GM18909 (cell line): Measurements from ENCODE around the gene RHD.
"Not testable (repeated sequence)": the region's sequence is repeated elsewhere in the genome, so short reads cannot be mapped to it uniquely, and the experiment has no call there.

Source experiments
- ATAC-seq: cut with Tn5 transposase; IDR thresholded peaks from one replicate; pipeline ENCODE4 v1.9.1; 2021; ENCODE audit warnings: mild to moderate bottlenecking; ENCODE audit not compliant: unreplicated experiment, poor library complexity

RHD gene

DNA sequence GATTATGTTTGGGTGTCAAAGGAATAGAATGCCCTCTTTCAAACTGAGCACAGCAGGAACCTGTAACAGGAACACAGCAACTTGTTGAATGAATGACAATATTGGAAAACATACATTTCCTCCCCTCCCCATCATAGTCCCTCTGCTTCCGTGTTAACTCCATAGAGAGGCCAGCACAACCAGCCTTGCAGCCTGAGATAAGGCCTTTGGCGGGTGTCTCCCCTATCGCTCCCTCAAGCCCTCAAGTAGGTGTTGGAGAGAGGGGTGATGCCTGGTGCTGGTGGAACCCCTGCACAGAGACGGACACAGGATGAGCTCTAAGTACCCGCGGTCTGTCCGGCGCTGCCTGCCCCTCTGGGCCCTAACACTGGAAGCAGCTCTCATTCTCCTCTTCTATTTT lies at the start of gene RHD:
TSS of gene RHD (plus strand) at position 272 of the 400 bp plus-strand sequence. CDS start at position 311, 39 bp downstream.
- ATAC-seq = not testable (repeated sequence)

DNA sequence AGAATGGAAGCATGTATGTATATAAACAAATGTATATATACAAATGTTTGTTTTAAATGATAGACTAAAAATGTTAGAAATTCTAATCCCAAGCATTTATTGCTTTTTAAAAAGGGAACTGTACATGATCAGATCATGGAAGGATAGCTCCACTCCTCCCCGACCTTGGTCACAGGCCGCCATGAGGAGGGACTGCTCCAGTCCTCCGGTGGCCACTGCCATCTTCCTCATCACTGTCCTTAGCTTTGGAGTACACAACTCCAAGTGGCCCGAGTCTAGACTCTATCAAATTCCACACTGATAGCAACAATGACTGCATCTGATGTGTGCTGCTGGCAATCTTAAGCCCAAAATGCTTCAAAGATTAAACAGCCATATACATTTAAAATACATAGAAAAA lies 49.7 kb upstream of the RHD start:
- ATAC-seq = no peak

DNA sequence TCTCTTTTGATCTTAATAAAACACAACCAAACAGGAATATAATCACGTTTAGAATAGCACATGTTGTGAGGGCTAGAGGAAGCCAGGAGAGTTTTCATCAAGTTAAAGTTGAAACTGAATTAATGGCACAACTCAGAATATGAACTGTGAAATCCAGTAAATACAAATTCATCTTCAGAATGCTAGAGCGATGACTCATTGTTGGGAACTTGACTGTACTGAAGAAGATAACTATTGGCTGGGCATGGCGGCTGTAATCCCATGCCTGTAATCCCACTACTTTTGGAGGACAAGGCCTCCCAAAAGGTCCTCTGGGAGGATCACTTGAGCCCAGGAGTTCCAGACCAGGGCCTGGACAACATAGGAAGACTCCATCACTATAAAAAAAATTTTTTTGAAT lies 48.8 kb upstream of the RHD start:
- ATAC-seq = no peak

DNA sequence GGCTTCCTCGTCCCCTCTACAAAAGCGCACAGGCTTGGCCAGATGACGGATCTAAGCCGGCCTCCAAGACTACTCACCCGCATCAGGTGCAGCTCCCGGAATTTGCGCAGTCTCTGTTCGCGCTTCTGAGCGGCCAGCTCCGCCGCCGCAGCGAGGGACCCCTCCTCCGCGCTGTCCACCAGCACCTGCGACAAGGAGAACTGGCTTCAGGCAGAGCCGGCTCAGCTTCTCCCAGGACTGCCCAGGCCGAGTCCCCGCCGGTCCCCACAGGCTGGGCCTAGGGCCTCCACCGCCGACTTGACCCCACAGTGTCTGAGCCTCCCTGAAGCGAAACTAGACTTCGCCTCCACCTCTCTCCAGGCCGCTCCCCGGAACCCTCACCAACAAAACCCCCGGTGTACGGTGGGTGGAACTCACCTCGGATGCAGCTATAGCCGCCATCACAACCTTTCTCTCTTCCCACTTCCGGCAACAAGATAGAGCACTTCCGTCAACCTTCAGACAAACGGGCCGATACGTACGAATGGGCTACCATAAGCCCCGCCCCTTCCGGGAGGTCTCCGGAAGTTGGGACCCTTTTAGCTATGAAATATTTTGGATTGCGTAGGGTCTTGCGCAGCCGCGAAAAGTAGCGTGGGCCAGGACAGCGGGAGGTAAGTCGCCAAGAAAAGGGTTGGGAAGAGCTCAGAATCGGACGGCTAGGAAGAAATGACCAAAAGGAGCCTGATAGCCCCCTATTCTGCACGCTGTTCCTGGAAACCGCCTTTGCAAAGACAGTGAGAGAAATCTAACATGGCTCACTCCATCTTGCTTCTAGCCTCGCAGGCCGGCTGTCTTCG lies 40.1 kb upstream of the RHD start, which contains the start of gene SYF2:
TSS of gene SYF2 (minus strand) at position 476 of the 839 bp plus-strand sequence. CDS start at position 441, 35 bp downstream.
- peak; percentile 79 for ATAC-seq

DNA sequence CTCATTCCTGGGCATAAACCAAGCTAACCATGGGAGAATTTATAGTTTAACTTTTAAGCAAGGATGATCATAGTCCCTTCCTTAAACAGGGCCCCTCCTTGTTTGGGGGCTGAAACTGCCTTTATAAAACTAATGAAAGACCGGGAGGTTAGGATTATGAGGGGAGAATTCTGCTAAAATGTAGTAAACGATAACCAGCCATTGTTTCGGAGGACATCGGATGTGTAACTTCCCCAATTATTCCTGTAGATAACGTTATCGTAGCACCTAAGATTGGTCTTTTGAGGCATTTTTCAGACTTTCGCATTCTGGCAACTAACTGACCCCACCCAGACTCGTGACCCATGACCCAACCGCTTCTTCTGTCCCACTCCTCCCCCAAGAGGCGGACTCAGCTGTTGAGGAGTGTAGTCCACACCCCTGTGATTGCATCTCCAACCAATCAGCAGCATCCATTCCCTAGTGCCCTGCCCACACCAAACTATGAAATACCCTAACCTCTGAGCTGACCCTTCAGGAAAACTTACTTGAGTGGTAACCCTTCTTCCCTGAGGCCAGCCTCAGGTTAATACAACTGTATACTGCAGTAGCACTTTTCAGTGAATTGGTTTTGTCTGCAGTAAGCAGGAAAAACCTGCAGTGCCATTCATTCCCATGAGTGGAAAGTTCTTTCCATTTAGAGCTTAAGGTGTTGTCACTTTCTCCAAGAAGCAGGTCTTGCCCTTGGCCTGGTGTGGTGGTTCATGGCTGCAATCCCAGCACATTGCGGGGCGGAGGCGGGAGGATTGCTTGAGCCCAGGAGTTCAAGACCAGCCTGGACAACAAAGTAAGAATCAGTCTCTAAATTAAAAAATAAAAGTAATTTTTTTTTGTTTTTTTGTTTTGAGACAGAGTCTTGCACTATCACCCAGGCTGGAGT lies 39.2 kb upstream of the RHD start:
- peak; percentile 62 for ATAC-seq

DNA sequence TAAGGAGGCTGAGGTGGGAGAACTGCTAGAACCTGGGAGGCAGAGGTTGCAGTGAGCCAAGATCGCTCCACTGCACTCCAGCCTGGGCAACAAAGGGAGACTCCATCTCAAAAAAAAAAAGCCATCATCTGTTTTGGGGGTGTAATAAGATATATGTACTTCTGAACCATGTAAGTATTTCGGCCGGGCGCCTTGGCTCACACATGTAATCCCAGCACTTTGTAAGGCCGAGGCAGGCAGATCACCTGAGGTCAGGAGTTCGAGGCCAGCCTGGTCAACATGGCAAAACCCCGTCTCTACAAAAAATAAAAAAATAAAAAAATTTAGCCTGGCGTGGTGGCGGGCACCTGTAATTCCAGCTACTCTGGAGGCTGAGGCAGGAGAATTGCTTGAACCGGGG lies 36.9 kb upstream of the RHD start:
- not testable (repeated sequence) for ATAC-seq

DNA sequence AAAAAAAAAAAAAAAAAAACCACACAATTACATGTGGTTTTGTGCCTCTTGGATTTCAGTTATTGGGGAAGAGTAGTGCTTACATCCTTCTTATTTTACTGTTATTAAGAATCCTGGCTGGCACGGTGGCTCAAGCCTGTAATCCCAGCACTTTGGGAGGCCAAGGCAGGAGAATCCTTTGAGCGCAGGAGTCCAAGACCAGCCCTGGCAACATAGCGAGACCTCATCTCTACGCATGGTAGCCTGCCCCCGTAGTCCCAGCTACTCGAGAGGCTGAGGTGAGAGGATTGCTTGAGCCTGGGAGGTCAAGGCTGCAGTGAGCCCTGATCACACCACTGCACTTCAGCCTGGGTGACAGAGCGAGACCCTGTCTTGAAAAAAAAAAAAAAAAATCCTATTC lies 36.0 kb upstream of the RHD start:
- not testable (repeated sequence) for ATAC-seq

DNA sequence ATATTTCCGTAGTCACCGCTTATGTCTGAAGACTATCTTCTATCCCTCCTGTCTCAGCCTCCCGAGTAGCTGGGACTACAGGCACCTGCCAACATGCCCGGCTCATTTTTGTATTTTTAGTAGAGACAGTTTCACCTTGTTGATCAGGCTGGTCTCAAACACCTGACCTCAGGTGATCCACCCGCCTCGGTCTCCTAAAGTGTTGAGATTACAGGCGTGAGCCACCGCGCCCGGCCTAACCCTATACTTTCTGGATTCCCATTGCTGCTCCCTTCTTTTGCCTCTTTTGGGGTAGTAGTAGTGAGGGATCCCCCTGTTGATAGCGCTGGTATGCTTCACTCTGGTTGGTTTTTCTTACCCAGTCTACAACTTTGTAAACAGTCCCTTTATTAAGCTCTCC lies 34.3 kb upstream of the RHD start:
- no peak for ATAC-seq

DNA sequence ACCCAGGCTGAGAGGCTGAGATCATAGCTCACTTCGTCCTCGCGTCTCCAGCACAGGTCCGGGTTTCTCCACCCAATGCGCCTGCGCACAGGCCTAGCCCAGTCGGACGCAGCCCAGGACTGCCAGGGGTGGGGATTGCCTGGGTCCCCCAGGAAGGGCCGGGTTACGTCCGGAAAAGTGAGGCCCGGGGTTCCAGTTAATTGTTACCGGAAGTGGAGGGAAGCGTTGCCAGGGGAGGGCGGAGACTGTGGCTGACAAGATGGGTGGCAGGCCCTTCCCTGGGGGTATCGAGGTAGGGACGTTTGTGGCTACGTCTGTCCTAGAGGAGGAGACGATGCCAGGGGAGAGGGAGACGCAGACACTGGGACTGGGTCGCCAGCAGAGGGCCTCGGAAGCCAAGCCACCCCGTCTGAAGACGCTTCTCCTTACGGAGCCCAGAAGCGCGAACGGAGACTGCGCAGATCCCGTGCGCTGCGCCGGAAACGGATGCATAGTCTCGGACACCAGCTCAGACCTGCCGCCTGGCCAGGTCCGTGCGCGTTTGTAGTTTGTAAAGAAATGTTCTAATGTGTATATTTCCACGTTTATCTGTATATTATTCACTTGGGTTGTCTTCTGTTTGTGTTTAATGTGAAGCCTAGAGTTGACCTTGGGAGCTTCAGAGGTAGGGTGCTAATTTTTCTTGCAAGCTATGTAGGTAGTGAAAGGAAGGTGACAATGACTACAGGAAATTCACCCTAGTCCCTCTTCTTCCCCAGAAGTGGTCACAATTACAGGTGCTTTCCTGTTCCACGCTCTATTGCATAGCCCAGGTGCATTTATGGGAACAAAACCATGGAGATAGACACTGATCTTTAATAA lies 32.4 kb upstream of the RHD start:
- peak; percentile 66 for ATAC-seq

DNA sequence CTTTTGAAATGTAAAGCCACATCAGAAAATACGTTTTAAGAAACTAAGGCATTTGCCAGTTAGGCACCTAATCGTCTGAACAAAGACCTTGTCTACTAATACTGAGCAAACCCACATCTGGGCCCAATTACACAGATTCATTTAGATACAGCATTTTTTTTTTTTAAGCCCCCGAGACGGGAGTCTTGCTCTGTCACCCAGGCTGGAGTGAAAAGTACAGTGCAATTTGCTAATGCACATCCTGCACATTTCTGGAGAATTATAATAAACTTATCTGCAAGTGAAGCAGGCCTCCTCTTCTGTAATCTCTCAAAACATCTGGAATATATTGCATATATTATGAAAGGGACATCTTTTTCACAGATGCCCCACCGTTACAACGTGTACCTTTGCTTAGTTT lies 28.4 kb upstream of the RHD start:
- ATAC-seq = no peak

DNA sequence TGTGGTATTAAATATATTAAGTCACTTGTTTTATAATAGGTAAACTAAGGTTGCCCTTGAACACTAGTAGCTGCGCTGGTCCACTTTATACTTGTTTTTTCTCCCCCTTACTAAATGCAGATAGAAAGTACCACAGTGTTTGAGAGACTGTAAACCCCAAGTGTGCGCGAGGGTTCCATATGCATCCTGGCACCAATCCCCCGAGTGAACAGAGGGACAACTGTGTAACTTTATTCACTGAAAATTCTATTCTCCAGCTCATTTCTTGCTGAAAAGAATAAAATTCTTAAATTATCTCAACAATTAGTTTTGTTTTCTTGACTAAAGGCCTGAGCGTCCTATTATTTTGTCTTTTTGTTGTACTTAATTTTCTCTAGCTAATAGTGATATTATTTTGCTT lies 26.9 kb upstream of the RHD start:
- ATAC-seq = no peak

DNA sequence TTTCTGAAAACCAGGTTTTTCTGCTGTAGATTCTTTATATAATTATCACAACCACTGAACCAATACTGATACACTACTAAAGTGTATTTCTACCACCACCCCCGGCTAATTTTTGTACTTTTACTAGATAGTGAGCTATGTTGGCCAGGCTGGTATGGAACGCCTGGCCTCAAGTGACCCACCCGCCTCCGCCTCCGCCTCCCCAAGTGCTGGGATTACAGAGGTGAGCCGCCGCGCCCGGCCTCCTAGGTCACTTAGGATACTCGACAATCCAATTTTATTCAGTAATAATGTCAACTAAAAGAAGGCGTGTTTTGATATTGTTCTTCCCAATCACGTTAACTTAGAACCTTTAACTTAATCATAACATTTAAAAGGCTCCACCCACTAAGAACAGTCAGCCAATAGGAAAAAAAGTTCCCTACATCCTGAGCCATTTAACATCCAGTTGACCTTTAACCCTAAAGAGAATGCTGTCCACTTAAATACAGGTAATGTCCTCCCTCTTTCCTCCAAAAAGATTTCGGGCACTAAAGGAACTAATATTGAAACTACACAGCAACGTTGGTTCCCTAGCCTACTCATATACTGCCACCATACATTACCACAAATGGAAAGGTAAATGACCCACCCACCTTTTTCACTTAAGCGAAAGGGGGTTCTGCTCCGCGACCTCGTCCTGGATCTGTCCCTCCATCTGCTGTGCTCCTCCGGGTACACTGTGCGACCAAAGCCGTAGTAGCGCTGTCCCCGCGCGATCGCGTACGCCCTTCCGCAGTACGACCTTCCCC lies 26.3 kb upstream of the RHD start:
- no peak for ATAC-seq

DNA sequence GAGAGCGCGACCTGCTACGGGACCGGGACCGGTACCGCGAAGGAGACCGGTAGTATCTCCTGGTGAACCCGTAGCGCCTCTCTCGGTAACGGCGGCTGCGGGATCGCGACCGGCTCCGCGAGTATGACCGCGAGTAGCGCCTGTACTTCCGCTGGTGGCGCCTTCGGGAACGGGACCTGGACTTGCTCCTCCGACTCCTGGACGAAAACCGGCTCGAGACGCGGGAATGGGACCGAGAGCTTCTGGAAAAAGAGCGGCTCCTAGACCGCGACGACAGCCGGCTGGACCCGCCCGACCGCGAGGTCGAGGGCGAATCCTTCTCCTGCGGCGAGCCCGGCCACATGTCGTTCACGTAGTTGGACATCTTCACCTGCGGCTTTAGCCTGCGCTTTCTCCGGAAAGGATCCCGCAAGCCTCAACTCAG lies 25.7 kb upstream of the RHD start:
- peak; percentile 8 for ATAC-seq

DNA sequence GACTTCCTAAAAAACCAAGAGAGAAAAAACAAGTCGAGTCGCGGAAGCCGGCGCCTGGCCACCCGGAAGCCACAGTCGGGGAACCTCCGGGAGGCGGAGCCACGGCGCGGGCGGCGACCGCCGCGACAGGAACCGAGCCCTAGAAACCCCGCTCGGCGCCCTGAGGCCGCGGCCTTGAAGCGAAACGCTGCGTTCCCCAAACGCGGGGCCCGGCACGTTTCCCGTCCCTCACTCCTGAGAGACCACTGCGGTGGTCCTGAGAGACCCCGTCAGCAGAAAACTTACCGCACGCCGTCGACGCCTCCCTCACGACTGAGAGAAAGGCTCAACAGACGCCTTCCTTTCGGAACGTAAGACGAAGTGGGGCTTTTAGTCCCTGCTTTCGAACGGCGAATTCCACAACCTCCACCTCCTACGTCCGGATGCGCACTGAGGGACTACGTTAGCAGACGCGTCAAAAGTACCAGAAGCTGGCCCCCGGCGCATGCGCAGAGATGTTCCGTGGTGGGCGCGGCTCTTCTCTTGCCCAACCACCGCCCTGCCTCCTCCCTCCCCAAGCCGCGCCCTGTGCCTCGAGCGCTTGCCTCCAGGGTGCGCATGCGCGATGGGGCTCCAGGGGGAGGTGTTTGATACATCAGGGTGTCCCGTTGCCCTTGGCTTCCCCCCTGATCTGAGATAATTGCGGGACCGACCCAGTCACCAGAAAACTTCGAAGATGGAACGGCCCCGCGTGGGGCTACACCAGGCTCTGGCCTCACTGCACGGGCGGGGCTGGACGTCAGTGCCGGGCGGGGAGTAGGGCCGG lies 25.1 kb upstream of the RHD start, which contains the start of gene RSRP1:
TSS of gene RSRP1 (minus strand) at position 431 of the 805 bp plus-strand sequence. CDS start 491 bp downstream, outside the sequence.
- peak; percentile 85 for ATAC-seq

DNA sequence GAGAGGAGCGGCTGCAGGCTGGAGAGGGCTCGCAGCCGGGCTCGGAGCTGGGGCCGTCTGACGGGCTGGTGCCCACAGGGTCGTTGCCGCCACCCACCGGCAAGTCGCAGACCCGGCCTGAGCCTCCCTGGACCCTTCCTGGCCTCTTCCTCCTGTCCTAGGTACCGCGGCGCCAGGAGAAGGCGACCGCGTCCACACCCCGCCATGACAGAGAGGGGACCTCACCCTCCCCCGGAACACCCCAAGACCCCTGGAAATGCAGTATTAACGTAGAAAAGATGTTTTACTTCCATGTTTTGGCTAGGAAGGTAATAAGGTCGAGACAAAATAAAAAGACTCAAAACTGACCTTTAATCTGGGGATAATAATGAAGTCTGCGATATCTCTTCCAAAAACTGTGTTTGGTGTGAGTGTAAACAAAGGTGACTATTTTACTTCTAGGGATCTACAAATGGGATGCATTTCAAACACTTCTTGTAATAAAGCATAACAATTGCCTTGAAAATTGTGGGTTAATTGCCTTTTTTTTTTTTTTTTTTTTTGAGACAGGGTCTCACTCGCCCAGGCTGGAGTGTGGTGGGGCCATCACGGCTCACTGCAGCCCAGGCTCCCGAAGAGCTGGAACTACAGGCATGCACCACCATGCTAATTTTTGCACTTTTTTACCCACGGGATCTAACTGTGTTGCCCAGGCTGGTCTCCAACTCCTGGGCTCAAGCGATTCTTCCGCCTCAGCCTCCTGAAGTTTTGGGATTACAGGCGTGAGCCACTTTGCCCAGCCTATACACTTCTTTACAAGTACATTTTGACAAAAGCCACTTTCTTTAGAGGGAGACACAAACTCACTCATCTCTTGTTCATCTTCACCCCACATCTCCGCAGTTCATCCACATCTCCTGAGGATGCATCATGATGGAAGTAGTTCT lies 24.2 kb upstream of the RHD start:
- no peak for ATAC-seq

DNA sequence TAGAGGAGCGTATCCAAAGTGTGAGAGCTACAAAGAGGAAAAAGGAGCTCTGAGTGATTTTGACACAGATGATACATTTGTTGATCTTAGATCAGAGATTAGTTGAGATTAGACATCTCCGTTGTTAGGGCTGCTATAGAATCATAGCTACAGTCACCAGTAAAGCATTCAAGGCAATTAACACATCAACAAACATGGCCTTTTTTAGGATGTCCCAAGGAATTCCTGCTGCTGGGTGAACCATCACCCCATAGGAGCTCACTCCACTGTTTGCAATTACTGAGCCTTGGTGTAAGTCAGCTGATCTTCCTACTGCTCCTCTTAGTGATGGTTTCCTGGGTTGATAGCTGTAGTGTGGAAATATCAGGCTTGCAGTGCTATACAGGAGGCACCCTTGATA lies 18.4 kb upstream of the RHD start:
- no peak for ATAC-seq
